Upper lobe of right lung (tissue), 1 donor: ENCODE measurements around the gene SLC22A31. TPM values are rescaled to one million over a fixed set of nuclear protein-coding genes. Genes with fewer than 3 reads are reported as not detected.

Source experiments
- ATAC-seq: fragments of 200-7000 bp; cut with Tn5 transposase; one replicate; pipeline ENCODE4 v1.9.1; 2020; ENCODE audit warnings: mild to moderate bottlenecking, moderate library complexity
- DNase-seq: peaks from one replicate; pipeline ENCODE4 v3.0.0-alpha.2; 2020
- H3K27ac ChIP-seq: fragments of 200-600 bp; one replicate; pipeline ENCODE4 v1.8.0; 2022
- H3K27me3 ChIP-seq: fragments of 200-600 bp; one replicate; pipeline ENCODE4 v1.8.0; 2022; ENCODE audit warnings: mild to moderate bottlenecking
- H3K36me3 ChIP-seq: fragments of 200-600 bp; one replicate; pipeline ENCODE4 v1.8.0; 2022
- H3K4me1 ChIP-seq: fragments of 200-600 bp; one replicate; pipeline ENCODE4 v1.8.0; 2022
- H3K4me3 ChIP-seq: fragments of 200-600 bp; one replicate; pipeline ENCODE4 v1.8.0; 2022; ENCODE audit warnings: mild to moderate bottlenecking
- H3K9me3 ChIP-seq: fragments of 200-600 bp; one replicate; pipeline ENCODE4 v1.8.0; 2022
- intact Hi-C: fragments of 100-400 bp; cut with DNase I; formaldehyde crosslinking; loops from one replicate; pipeline ENCODE4 v1.11.0; 2022
- total RNA-seq: library from RNA; stranded (reverse); fragmentation: NEBNext Ultra II Directional; extraction: Animal tissue kit (Norgen Biotek cat#: 25700); gene quantifications from one replicate; pipeline ENCODE4 v1.2.1, GENCODE V29; 2021
- TF ChIP-seq, protein P1 (sequence below): fragments of 200-600 bp; IDR thresholded peaks from one replicate; pipeline ENCODE4 v1.8.0; 2022; ENCODE audit warnings: antibody characterized with exemption
- donor health status: DM: no; HTN: yes; CAD: no; lungs with severe emphysema.

Gene SLC22A31
- total RNA-seq, 1 donor from 2014 or later: 136 TPM

- DNase-seq: no peak
- peaks cover 6% of the 10 kb centered on the region for H3K27me3 ChIP-seq
Measured at GRCh38 chr16:89161763-89162713, 38.3 kb downstream of the SLC22A31 start.

GRCh38 chr16:89160977-89161701 is 39.2 kb downstream of the SLC22A31 start:
- H3K27ac ChIP-seq: no peak overlapping the region
- ATAC-seq (no peak), DNase-seq (no peak)
- no peaks in the 10 kb centered on the region for H3K36me3 ChIP-seq
- H3K4me3 ChIP-seq: no peak overlapping the region
- peaks cover 3% of the 10 kb centered on the region for H3K4me1 ChIP-seq
- intact Hi-C loops: no loop called here
- TF ChIP-seq, protein P1, sequence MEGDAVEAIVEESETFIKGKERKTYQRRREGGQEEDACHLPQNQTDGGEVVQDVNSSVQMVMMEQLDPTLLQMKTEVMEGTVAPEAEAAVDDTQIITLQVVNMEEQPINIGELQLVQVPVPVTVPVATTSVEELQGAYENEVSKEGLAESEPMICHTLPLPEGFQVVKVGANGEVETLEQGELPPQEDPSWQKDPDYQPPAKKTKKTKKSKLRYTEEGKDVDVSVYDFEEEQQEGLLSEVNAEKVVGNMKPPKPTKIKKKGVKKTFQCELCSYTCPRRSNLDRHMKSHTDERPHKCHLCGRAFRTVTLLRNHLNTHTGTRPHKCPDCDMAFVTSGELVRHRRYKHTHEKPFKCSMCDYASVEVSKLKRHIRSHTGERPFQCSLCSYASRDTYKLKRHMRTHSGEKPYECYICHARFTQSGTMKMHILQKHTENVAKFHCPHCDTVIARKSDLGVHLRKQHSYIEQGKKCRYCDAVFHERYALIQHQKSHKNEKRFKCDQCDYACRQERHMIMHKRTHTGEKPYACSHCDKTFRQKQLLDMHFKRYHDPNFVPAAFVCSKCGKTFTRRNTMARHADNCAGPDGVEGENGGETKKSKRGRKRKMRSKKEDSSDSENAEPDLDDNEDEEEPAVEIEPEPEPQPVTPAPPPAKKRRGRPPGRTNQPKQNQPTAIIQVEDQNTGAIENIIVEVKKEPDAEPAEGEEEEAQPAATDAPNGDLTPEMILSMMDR: no peak
- H3K27me3 ChIP-seq: peaks cover 6% of the 10 kb centered on the region
- H3K9me3 ChIP-seq: no peaks in the 10 kb centered on the region

More at GRCh38 chr16:89161763-89162713, 38.3 kb downstream of the SLC22A31 start:
- TF ChIP-seq, protein P1: no peak
- H3K4me1 ChIP-seq: no peaks in the 10 kb centered on the region
- H3K36me3 ChIP-seq: no peaks in the 10 kb centered on the region
- H3K9me3 ChIP-seq: no peaks in the 10 kb centered on the region
- no peak overlapping the region for H3K27ac ChIP-seq
- no peak overlapping the region for H3K4me3 ChIP-seq
- no peak for ATAC-seq
- intact Hi-C loops: no loop called here

DNA sequence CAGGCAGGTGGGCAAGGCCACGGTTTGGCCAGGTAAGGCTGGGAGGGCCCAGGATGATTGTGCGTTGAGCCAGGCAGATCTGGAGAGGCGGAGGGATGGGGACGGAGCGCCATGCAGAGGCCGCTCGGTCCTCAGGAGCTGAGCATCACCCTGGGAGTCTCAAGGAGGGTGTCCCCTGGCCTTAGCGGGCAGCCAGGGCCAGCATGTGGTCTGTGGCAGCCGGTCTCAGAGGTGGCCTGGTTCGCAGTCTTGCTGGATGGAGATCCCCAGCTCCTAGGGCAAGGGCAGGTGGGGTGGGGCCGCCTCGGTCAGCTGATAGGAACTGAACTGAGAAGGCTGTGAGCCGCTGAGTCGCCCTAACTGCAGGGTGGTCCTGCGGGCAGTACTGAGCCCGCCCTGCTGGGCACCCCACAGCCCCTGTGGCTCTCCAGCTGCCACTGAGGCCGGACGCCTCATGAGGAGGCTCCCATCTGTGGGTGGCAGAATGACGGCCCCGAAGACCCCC is 40.4 kb downstream of the SLC22A31 start:
- DNase-seq (no peak), ATAC-seq (no peak)
- Histone ChIP-seq H3K4me1 (peaks cover 13% of the 10 kb centered on the region), H3K9me3 (no peaks in the 10 kb centered on the region), H3K27me3 (peaks cover 6% of the 10 kb centered on the region), H3K36me3 (no peaks in the 10 kb centered on the region), H3K27ac (no peak overlapping the region), H3K4me3 (no peak overlapping the region)
- TF ChIP-seq, protein P1: no peak
- intact Hi-C loops: no loop called here

- ATAC-seq (no peak), DNase-seq (no peak)
- intact Hi-C loops: no loop called here
- Histone ChIP-seq H3K27me3 (peaks cover 6% of the 10 kb centered on the region), H3K27ac (no peak overlapping the region), H3K4me1 (peaks cover 19% of the 10 kb centered on the region), H3K36me3 (no peaks in the 10 kb centered on the region), H3K4me3 (no peak overlapping the region), H3K9me3 (no peaks in the 10 kb centered on the region)
- TF ChIP-seq, protein P1: no peak
Measured at GRCh38 chr16:89159066-89159849, 41.1 kb downstream of the SLC22A31 start.

DNA sequence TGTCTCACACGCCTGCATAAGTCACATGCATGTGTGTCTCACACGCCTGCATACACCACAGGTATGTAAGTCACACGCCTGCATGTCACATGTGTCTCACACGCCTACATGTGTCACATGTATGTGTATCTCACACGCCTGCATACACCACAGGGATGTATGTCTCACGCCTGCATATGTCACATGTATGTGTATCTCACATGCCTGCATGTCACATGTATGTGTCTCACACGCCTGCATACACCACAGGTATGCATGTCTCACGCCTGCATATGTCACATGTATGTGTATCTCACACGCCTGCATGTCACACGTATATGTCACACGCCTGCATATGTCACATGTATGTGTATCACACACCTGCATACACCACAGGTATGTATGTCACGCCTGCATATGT is 42.6 kb downstream of the SLC22A31 start:
- no peaks in the 10 kb centered on the region for H3K9me3 ChIP-seq
- no peak for ATAC-seq
- TF ChIP-seq, protein P1: no peak

More for the DNA sequence above, 42.6 kb downstream of the SLC22A31 start:
- DNase-seq: no peak
- peaks cover 19% of the 10 kb centered on the region for H3K4me1 ChIP-seq
- H3K27ac ChIP-seq: no peak overlapping the region
- no peaks in the 10 kb centered on the region for H3K36me3 ChIP-seq
- intact Hi-C loops: no loop called here
- peaks cover 6% of the 10 kb centered on the region for H3K27me3 ChIP-seq
- no peak overlapping the region for H3K4me3 ChIP-seq
